Common myeloid progenitor, CD34-positive (primary cell): ENCODE measurements around the gene RNF215. TPM values are rescaled to one million over a fixed set of nuclear protein-coding genes. Genes with fewer than 3 reads are reported as not detected.

Experiments used
- CTCF ChIA-PET: fragments of 350-600 bp; sonication (Branson Sonifier 250); formaldehyde crosslinking; loops from one replicate; lab custom pipeline; 2021; ENCODE audit warnings: antibody characterized with exemption; lab: Charles Lee
- POLR2A ChIA-PET: fragments of 350-600 bp; sonication (Branson Sonifier 250); formaldehyde crosslinking; loops from one replicate; lab custom pipeline; 2021; ENCODE audit warnings: antibody characterized with exemption; lab: Charles Lee
- DNase-seq, 3 donors: peaks; one replicate each; pipeline versions ENCODE4 v3.0.0 to v3.0.0-alpha.2; 2013
- H3K27ac ChIP-seq, 2 experiments: 1 replicate in 1 of 2; 2 replicates in 1 of 2; pipeline ENCODE4 v1.7.0; 2013; ENCODE audit warnings: inconsistent platforms in 2 of 2, low read length in 2 of 2, mild to moderate bottlenecking in 2 of 2, low read depth in 1 of 2, moderate library complexity in 1 of 2; ENCODE audit not compliant: severe bottlenecking in 2 of 2, insufficient read depth in 1 of 2, poor library complexity in 1 of 2
- H3K27me3 ChIP-seq, 5 experiments: replicated peaks in 2 of 5; 1 replicate in 3 of 5; 2 replicates in 2 of 5; pipeline versions ENCODE4 v1.6.1 to v1.7.0; 2013; ENCODE audit warnings: low read length in 4 of 5, mild to moderate bottlenecking in 2 of 5, moderate library complexity in 2 of 5, inconsistent platforms in 1 of 5; ENCODE audit not compliant: insufficient read depth in 5 of 5, control insufficient read depth in 4 of 5
- H3K36me3 ChIP-seq, 4 experiments: 1 replicate in 2 of 4; 2 replicates in 2 of 4; pipeline versions ENCODE4 v1.6.1 to v1.7.0; 2013; ENCODE audit warnings: low read length in 3 of 4, control low read depth in 1 of 4, mild to moderate bottlenecking in 1 of 4; ENCODE audit not compliant: control insufficient read depth in 4 of 4, insufficient read depth in 4 of 4
- H3K4me1 ChIP-seq, 4 experiments: 1 replicate in 3 of 4; 2 replicates in 1 of 4; pipeline versions ENCODE4 v1.6.1 to v1.7.1; 2013; ENCODE audit warnings: low read length in 3 of 4, mild to moderate bottlenecking in 3 of 4, control low read depth in 1 of 4, inconsistent platforms in 1 of 4, moderate library complexity in 1 of 4; ENCODE audit not compliant: control insufficient read depth in 4 of 4, insufficient read depth in 4 of 4; ENCODE audit errors: control extremely low read depth in 1 of 4
- H3K4me3 ChIP-seq, 7 experiments: 1 replicate in 4 of 7; 2 replicates in 3 of 7; pipeline versions ENCODE4 v1.5.1 to v1.7.0; 2013; ENCODE audit warnings: mild to moderate bottlenecking in 7 of 7, low read length in 6 of 7, moderate library complexity in 6 of 7, inconsistent platforms in 2 of 7, low read depth in 2 of 7, control low read depth in 1 of 7; ENCODE audit not compliant: insufficient read depth in 4 of 7, control insufficient read depth in 1 of 7; ENCODE audit errors: extremely low read depth in 1 of 7
- H3K9me3 ChIP-seq, 5 experiments: 1 replicate in 4 of 5; 2 replicates in 1 of 5; pipeline versions ENCODE4 v1.6.1 to v1.7.1; 2013; ENCODE audit warnings: low read length in 4 of 5, mild to moderate bottlenecking in 2 of 5, inconsistent platforms in 1 of 5, low read depth in 1 of 5, moderate library complexity in 1 of 5; ENCODE audit not compliant: control insufficient read depth in 4 of 5, insufficient read depth in 2 of 5; ENCODE audit errors: control extremely low read depth in 1 of 5
- WGBS: methylation state at CpG from one replicate; pipeline ENCODE4 v1.1.5; 2013; ENCODE audit not compliant: insufficient coverage; 5-methylcytosine and 5-hydroxymethylcytosine counted together
- polyA plus RNA-seq: library from polyadenylated mRNA; unstranded; fragments of 120-200 nt; gene quantifications from one replicate; pipeline ENCODE4 v1.2.1, GENCODE V29; 2013

Gene RNF215
- polyA plus RNA-seq = 14.3 TPM

- peak; percentile 74 to 79 (median 78) for DNase-seq
- H3K4me1 ChIP-seq = peaks cover 2 to 12% (median 11%) of the 10 kb centered on the region in 4 experiments
- no peaks in the 10 kb centered on the region for H3K9me3 ChIP-seq
- ChIA-PET POLR2A (no interaction called here), CTCF (interaction anchor here (0.6 to 7.0 kb wide), 13 partner anchors 29 to 279 kb away, joined by 3 to 91 read pairs (median 4); partner anchors contain the start of gene CASTOR1)
- 2% methylated on average over 65 of the region's 95 CpGs for WGBS
- no peaks in the 10 kb centered on the region for H3K27me3 ChIP-seq
- H3K27ac ChIP-seq = peak within 1 kb of the TSS in 1 of 2 experiments; percentile 34
- peaks cover 0 to 13% (median 9%) of the 10 kb centered on the region in 4 experiments for H3K36me3 ChIP-seq
- H3K4me3 ChIP-seq = peak within 1 kb of the TSS; percentile 25 to 75 (median 57)
These were observed at the start of gene RNF215 for GRCh38 chr22:30386960-30387827. Gene RNF215 (minus strand): TSS chr22:30387411. CDS start chr22:30387313, 98 bp downstream.

- 100% methylated on average over 2 of the region's 2 CpGs for WGBS
- POLR2A ChIA-PET = interaction anchor here (0.7 kb wide), 1 partner anchor 350 kb away, joined by 4 read pairs; no protein-coding TSS in a partner anchor
- Histone ChIP-seq H3K9me3 (no peaks in the 10 kb centered on the region), H3K4me3 (no peak overlapping the region), H3K4me1 (peaks cover 0 to 12% (median 10%) of the 10 kb centered on the region in 4 experiments), H3K27me3 (peaks cover 0 to 7% (median 2%) of the 10 kb centered on the region in 5 experiments), H3K36me3 (no peaks in the 10 kb centered on the region), H3K27ac (no peak overlapping the region)
- CTCF ChIA-PET = interaction anchor here (1.0 to 2.9 kb wide), 2 partner anchors 8 kb away, joined by 4 to 14 read pairs; no protein-coding TSS in a partner anchor
- no peak for DNase-seq
These were observed 49.0 kb upstream of the RNF215 start for GRCh38 chr22:30436196-30436595.

- H3K4me3 ChIP-seq = no peak overlapping the region
- no peaks in the 10 kb centered on the region for H3K9me3 ChIP-seq
- no peaks in the 10 kb centered on the region for H3K36me3 ChIP-seq
- H3K4me1 ChIP-seq = peaks cover 0 to 11% (median 9%) of the 10 kb centered on the region in 4 experiments
- peaks cover 0 to 7% (median 2%) of the 10 kb centered on the region in 5 experiments for H3K27me3 ChIP-seq
- H3K27ac ChIP-seq = no peak overlapping the region
- WGBS = 63% methylated on average over 6 of the region's 6 CpGs
- CTCF ChIA-PET = interaction anchor here (1.0 to 2.9 kb wide), 2 partner anchors 8 to 9 kb away, joined by 4 to 14 read pairs; no protein-coding TSS in a partner anchor
- peak in 2 of 3 donors; percentile 19 to 28 for DNase-seq
- POLR2A ChIA-PET = no interaction called here
These were observed 48.5 kb upstream of the RNF215 start for GRCh38 chr22:30435674-30436126.

- ChIA-PET CTCF (interaction anchor here (2.8 kb wide), 1 partner anchor 9 kb away, joined by 12 read pairs; no protein-coding TSS in a partner anchor), POLR2A (no interaction called here)
- Histone ChIP-seq H3K4me3 (no peak overlapping the region), H3K4me1 (peaks cover 0 to 11% (median 9%) of the 10 kb centered on the region in 4 experiments), H3K9me3 (no peaks in the 10 kb centered on the region), H3K27ac (no peak overlapping the region), H3K27me3 (peaks cover 0 to 3% (median 2%) of the 10 kb centered on the region in 5 experiments), H3K36me3 (no peaks in the 10 kb centered on the region)
- DNase-seq = no peak
- 50% methylated on average over 1 of the region's 1 CpG for WGBS
These were observed 47.6 kb upstream of the RNF215 start for GRCh38 chr22:30434843-30435242.

GRCh38 chr22:30433773-30434172, 46.6 kb upstream of the RNF215 start:
- ChIA-PET CTCF (interaction anchor here (1.2 to 2.8 kb wide), 3 partner anchors 9 to 12 kb away, joined by 3 to 12 read pairs (median 4); partner anchors contain the start of gene MTFP1), POLR2A (no interaction called here)

GRCh38 chr22:30433227-30433626, 46.0 kb upstream of the RNF215 start:
- Histone ChIP-seq H3K27ac (no peak overlapping the region), H3K4me3 (no peak overlapping the region), H3K9me3 (no peaks in the 10 kb centered on the region), H3K36me3 (peaks cover 0 to 15% (median 1%) of the 10 kb centered on the region in 4 experiments), H3K27me3 (no peaks in the 10 kb centered on the region), H3K4me1 (peaks cover 0 to 11% (median 9%) of the 10 kb centered on the region in 4 experiments)
- DNase-seq = no peak
- WGBS = 95% methylated on average over 2 of the region's 3 CpGs
- ChIA-PET CTCF (interaction anchor here (1.0 to 2.8 kb wide), 6 partner anchors 8 to 48 kb away, joined by 3 to 12 read pairs (median 3); partner anchors contain the start of genes MTFP1 and SEC14L2), POLR2A (no interaction called here)

More at GRCh38 chr22:30433773-30434172, 46.6 kb upstream of the RNF215 start:
- no peak overlapping the region for H3K4me3 ChIP-seq
- no CpG with 5 or more reads among the region's 1 CpG for WGBS
- no peak overlapping the region for H3K27ac ChIP-seq
- peaks cover 0 to 10% (median 0%) of the 10 kb centered on the region in 4 experiments for H3K36me3 ChIP-seq
- H3K9me3 ChIP-seq = no peaks in the 10 kb centered on the region
- H3K4me1 ChIP-seq = peaks cover 0 to 11% (median 9%) of the 10 kb centered on the region in 4 experiments
- H3K27me3 ChIP-seq = peaks cover 0 to 2% (median 0%) of the 10 kb centered on the region in 5 experiments
- DNase-seq = no peak
